CD4-positive, alpha-beta T cell treated with Interferon gamma for 1 hour (primary cell): ENCODE measurements around the gene TESMIN.

Experiments
- DNase-seq: peaks from one replicate; pipeline ENCODE4 v3.0.0-alpha.2; 2020

The TESMIN gene

DNA sequence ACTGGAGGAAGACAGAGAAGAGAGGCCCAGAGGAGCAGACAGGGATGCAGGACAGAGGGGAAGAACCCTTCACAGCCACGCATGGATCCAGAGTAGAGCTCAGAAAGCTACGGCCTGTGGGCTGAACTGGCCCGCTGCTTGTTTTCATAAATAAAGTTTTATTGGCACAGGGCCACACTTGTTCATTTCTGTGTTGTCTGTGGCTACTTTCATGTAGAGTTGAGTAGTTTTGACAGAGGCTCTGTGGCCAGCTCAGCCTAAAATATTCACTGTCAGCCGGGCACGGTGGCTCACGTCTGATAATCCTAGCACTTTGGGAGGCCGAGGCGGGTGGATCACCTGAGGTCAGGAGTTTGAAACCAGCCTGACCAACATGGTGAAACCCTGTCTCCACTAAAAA, 93.2 kb downstream of the TESMIN start:
- no peak for DNase-seq
